Activated naive CD4-positive, alpha-beta T cell treated with anti-CD3 and anti-CD28 coated beads, Interleukin-2, amount 50 U/mL, for 24 hours (primary cell): ENCODE data around the gene KIAA1755.

Source experiments
- H3K27ac Mint-ChIP-seq: one replicate; pipeline ENCODE4 v1.8.0; 2021; ENCODE audit warnings: mild to moderate bottlenecking, mixed read lengths
- H3K27me3 Mint-ChIP-seq: one replicate; pipeline ENCODE4 v1.8.0; 2021; ENCODE audit warnings: mixed read lengths
- H3K36me3 Mint-ChIP-seq: one replicate; pipeline ENCODE4 v1.8.0; 2021; ENCODE audit warnings: mixed read lengths
- H3K4me1 Mint-ChIP-seq: one replicate; pipeline ENCODE4 v1.8.0; 2021; ENCODE audit warnings: mixed read lengths
- H3K4me3 Mint-ChIP-seq: one replicate; pipeline ENCODE4 v1.8.0; 2021; ENCODE audit warnings: mild to moderate bottlenecking, mixed read lengths
- H3K9me3 Mint-ChIP-seq: one replicate; pipeline ENCODE4 v1.8.0; 2021; ENCODE audit warnings: mixed read lengths

The KIAA1755 gene

GRCh38 chr20:38214256-38215193, 46.0 kb downstream of the KIAA1755 start:
- Mint-ChIP-seq H3K27me3 (no peaks in the 10 kb centered on the region), H3K27ac (no peak overlapping the region), H3K36me3 (no peaks in the 10 kb centered on the region), H3K4me1 (no peaks in the 10 kb centered on the region), H3K9me3 (no peaks in the 10 kb centered on the region), H3K4me3 (no peak overlapping the region)

GRCh38 chr20:38213607-38213940, 47.0 kb downstream of the KIAA1755 start:
- Mint-ChIP-seq H3K9me3 (no peaks in the 10 kb centered on the region), H3K27me3 (no peaks in the 10 kb centered on the region), H3K4me3 (no peak overlapping the region), H3K4me1 (no peaks in the 10 kb centered on the region), H3K36me3 (no peaks in the 10 kb centered on the region), H3K27ac (no peak overlapping the region)

GRCh38 chr20:38212806-38213606, 47.5 kb downstream of the KIAA1755 start:
- H3K4me1 Mint-ChIP-seq, result no peaks in the 10 kb centered on the region
- no peak overlapping the region for H3K4me3 Mint-ChIP-seq
- H3K36me3 Mint-ChIP-seq, result no peaks in the 10 kb centered on the region
- no peak overlapping the region for H3K27ac Mint-ChIP-seq
- H3K9me3 Mint-ChIP-seq, result no peaks in the 10 kb centered on the region
- H3K27me3 Mint-ChIP-seq, result no peaks in the 10 kb centered on the region

- no peak overlapping the region for H3K27ac Mint-ChIP-seq
- H3K9me3 Mint-ChIP-seq, result no peaks in the 10 kb centered on the region
- no peaks in the 10 kb centered on the region for H3K4me1 Mint-ChIP-seq
- no peaks in the 10 kb centered on the region for H3K27me3 Mint-ChIP-seq
- no peaks in the 10 kb centered on the region for H3K36me3 Mint-ChIP-seq
- H3K4me3 Mint-ChIP-seq, result no peak overlapping the region
Observed at GRCh38 chr20:38211200-38212097, 49.1 kb downstream of the KIAA1755 start.

- Mint-ChIP-seq H3K9me3 (no peaks in the 10 kb centered on the region), H3K4me3 (no peak overlapping the region), H3K27me3 (no peaks in the 10 kb centered on the region), H3K4me1 (no peaks in the 10 kb centered on the region), H3K27ac (no peak overlapping the region), H3K36me3 (no peaks in the 10 kb centered on the region)
Observed at GRCh38 chr20:38210741-38211140, 49.8 kb downstream of the KIAA1755 start.

- no peaks in the 10 kb centered on the region for H3K27me3 Mint-ChIP-seq
- no peak overlapping the region for H3K27ac Mint-ChIP-seq
- H3K36me3 Mint-ChIP-seq, result no peaks in the 10 kb centered on the region
- no peaks in the 10 kb centered on the region for H3K9me3 Mint-ChIP-seq
- H3K4me1 Mint-ChIP-seq, result no peaks in the 10 kb centered on the region
- H3K4me3 Mint-ChIP-seq, result no peak overlapping the region
Observed at GRCh38 chr20:38209736-38210405, 50.7 kb downstream of the KIAA1755 start.

GRCh38 chr20:38209054-38209675, 51.4 kb downstream of the KIAA1755 start:
- Mint-ChIP-seq H3K27me3 (no peaks in the 10 kb centered on the region), H3K36me3 (no peaks in the 10 kb centered on the region), H3K4me1 (no peaks in the 10 kb centered on the region), H3K27ac (no peak overlapping the region), H3K4me3 (no peak overlapping the region), H3K9me3 (no peaks in the 10 kb centered on the region)

DNA sequence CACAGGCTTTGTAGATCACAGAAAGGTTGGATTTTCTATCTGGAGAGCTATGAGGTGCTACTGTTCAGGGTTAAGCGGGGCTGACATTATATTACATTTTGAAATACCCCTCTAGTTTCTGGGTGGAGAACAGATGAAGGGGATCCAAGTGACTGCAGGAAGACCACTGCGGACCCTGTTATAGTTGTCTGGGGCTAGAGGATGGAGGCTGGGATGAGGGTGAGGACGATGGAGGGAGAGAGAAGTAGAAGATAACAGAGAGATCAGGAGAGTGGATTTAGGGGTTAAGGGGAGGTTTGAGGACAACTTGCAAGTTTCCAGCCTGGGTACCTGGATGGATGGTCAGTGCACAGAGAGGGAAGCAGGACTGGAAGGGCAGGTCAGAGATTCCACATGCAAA, 52.0 kb downstream of the KIAA1755 start:
- Mint-ChIP-seq H3K4me1 (no peaks in the 10 kb centered on the region), H3K4me3 (no peak overlapping the region), H3K36me3 (no peaks in the 10 kb centered on the region), H3K9me3 (no peaks in the 10 kb centered on the region), H3K27ac (no peak overlapping the region), H3K27me3 (no peaks in the 10 kb centered on the region)

GRCh38 chr20:38208088-38208487, 52.4 kb downstream of the KIAA1755 start:
- Mint-ChIP-seq H3K27ac (no peak overlapping the region), H3K9me3 (no peaks in the 10 kb centered on the region), H3K36me3 (no peaks in the 10 kb centered on the region), H3K4me3 (no peak overlapping the region), H3K4me1 (no peaks in the 10 kb centered on the region), H3K27me3 (no peaks in the 10 kb centered on the region)

DNA sequence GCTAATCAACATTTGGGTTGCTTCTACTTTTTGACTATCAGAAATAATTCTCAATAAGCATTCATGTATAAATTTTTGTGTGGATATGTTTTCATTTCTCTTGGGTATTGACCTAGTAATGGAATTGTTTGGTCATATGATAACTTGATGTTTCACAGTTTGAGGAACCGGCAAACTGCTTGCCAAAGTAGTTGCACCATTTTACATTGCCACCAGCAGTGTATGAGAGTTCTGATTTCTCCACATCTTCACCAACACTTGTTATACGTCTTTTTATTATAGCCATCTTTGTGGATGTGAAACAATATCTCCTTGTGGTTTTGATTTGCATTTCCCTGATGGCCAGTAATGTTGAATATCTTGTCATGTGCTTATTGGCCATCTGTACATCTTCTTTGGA, 52.9 kb downstream of the KIAA1755 start:
- H3K9me3 Mint-ChIP-seq, result no peaks in the 10 kb centered on the region
- H3K36me3 Mint-ChIP-seq, result no peaks in the 10 kb centered on the region
- H3K27me3 Mint-ChIP-seq, result no peaks in the 10 kb centered on the region
- no peaks in the 10 kb centered on the region for H3K4me1 Mint-ChIP-seq
- no peak overlapping the region for H3K27ac Mint-ChIP-seq
- no peak overlapping the region for H3K4me3 Mint-ChIP-seq

DNA sequence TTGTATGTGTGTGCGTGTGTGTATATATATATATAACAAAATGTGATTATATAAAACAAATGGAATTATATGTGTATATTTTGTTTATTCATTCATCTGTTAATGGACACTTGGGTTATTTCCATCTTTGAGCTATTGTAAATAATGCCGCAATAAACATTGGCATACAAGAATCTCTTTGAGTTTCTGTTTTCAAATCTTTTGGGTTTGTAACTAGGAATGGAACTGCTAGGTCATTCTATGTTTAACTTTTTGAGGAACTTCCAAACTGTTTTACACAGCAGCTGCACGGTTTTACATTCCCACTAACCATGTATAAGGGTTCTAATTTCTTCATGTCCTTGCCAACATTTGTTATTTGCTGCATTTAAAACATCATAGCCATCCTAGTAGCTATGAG, 55.5 kb downstream of the KIAA1755 start:
- Mint-ChIP-seq H3K36me3 (no peaks in the 10 kb centered on the region), H3K27ac (no peak overlapping the region), H3K4me3 (no peak overlapping the region), H3K27me3 (no peaks in the 10 kb centered on the region), H3K4me1 (no peaks in the 10 kb centered on the region), H3K9me3 (no peaks in the 10 kb centered on the region)

GRCh38 chr20:38203981-38204357, 56.6 kb downstream of the KIAA1755 start:
- Mint-ChIP-seq H3K9me3 (no peaks in the 10 kb centered on the region), H3K27ac (no peak overlapping the region), H3K36me3 (no peaks in the 10 kb centered on the region), H3K4me1 (no peaks in the 10 kb centered on the region), H3K27me3 (no peaks in the 10 kb centered on the region), H3K4me3 (no peak overlapping the region)

- no peaks in the 10 kb centered on the region for H3K27me3 Mint-ChIP-seq
- no peaks in the 10 kb centered on the region for H3K4me1 Mint-ChIP-seq
- H3K9me3 Mint-ChIP-seq, result no peaks in the 10 kb centered on the region
- H3K36me3 Mint-ChIP-seq, result no peaks in the 10 kb centered on the region
- H3K4me3 Mint-ChIP-seq, result no peak overlapping the region
- H3K27ac Mint-ChIP-seq, result no peak overlapping the region
Observed at GRCh38 chr20:38203337-38203980, 57.1 kb downstream of the KIAA1755 start.

GRCh38 chr20:38202982-38203293, 57.6 kb downstream of the KIAA1755 start:
- no peaks in the 10 kb centered on the region for H3K9me3 Mint-ChIP-seq
- H3K27ac Mint-ChIP-seq, result no peak overlapping the region
- H3K4me3 Mint-ChIP-seq, result no peak overlapping the region
- no peaks in the 10 kb centered on the region for H3K36me3 Mint-ChIP-seq
- H3K4me1 Mint-ChIP-seq, result no peaks in the 10 kb centered on the region
- H3K27me3 Mint-ChIP-seq, result no peaks in the 10 kb centered on the region
